Epithelial cell of esophagus (primary cell): ENCODE results near the gene PROZ.

Experiments
- DNase-seq: peaks from one replicate; pipeline ENCODE4 v3.0.0; 2010; ENCODE audit warnings: low read depth
- H3K4me3 ChIP-seq: 2 replicates; pipeline ENCODE4 v1.5.1; 2011; ENCODE audit warnings: mild to moderate bottlenecking, low read length, control low read depth
- CTCF ChIP-seq: IDR thresholded peaks from 2 replicates; pipeline ENCODE4 v1.5.1; 2011; ENCODE audit warnings: low read depth, mild to moderate bottlenecking, low read length, control low read depth, inconsistent platforms; ENCODE audit not compliant: insufficient read depth; ENCODE audit errors: missing control alignments

Gene PROZ

GRCh38 chr13:113126265-113127150, 31.9 kb upstream of the PROZ start:
- no peak for TF ChIP-seq CTCF
- no peak overlapping the region for H3K4me3 ChIP-seq
- no peak for DNase-seq

GRCh38 chr13:113129480-113129879, 29.0 kb upstream of the PROZ start:
- TF ChIP-seq CTCF = no peak
- DNase-seq = no peak
- H3K4me3 ChIP-seq = no peak overlapping the region

- DNase-seq = no peak
- peak overlapping the region; percentile 15 for H3K4me3 ChIP-seq
- TF ChIP-seq CTCF = no peak
Observed at GRCh38 chr13:113129921-113130750, 28.3 kb upstream of the PROZ start.

GRCh38 chr13:113135281-113135760, 23.1 kb upstream of the PROZ start:
- no peak overlapping the region for H3K4me3 ChIP-seq
- no peak for TF ChIP-seq CTCF
- no peak for DNase-seq

- DNase-seq = no peak
- H3K4me3 ChIP-seq = no peak overlapping the region
- no peak for TF ChIP-seq CTCF
Observed at GRCh38 chr13:113137691-113138298, 20.7 kb upstream of the PROZ start.

GRCh38 chr13:113138792-113139551, 19.5 kb upstream of the PROZ start:
- H3K4me3 ChIP-seq = no peak overlapping the region
- no peak for DNase-seq
- no peak for TF ChIP-seq CTCF
